Activated CD4-positive, CD25-positive, alpha-beta regulatory T cell treated with anti-CD3 and anti-CD28 coated beads, Interleukin-2, amount 50 U/mL, for 72 hours (primary cell): Measurements from ENCODE around the gene MTHFD1L.
"Not testable (repeated sequence)": the region's sequence is repeated elsewhere in the genome, so short reads cannot be mapped to it uniquely, and the experiment has no call there.

Source experiments
- DNase-seq: peaks from one replicate; pipeline ENCODE4 v3.0.0; 2021

Gene MTHFD1L

DNA sequence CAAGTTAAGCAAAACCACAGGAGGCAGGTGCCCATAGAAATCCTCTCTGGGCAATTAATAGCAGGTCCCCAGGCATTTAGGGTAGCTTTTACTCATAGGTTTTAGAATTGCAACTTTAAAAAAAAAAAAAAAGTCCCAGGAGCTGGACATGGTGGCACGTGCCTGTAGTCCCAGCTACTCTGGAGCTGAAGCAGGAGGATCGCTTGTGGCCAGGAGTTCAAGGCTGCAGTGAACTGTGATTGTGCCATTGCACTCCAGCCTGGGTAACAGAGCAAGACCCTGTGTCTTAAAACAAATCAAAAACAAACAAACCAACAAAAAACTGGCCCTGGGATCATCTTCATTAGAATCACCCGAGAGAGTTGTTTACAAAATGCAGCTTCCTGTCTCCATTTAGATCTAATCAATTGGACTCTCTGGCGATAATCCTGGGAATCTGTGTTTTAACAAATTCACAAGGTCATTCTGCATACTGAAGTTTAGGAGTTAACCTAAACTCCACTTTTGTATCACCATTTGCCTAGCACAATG, 242.5 kb downstream of the MTHFD1L start:
- DNase-seq: no peak

DNA sequence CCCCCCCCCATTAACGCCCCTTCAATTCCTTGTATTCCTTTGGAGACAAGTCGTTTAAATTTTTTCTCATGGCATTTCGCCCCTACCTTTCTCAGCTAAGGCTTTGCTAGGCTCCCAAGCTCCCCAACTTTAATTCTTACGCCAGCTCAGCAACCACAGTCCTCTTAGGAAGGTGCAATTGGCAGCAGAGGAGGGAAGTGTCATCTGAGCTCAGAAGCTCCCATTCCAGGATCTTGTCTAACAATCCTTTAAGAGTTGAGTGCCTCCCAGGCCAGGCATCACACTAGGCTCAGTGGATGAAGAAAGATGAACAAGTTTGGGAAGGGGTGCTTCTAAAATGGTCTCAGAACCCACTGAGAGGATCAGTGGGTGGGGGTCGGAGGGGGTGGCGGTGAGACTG, 243.0 kb downstream of the MTHFD1L start:
- no peak for DNase-seq

DNA sequence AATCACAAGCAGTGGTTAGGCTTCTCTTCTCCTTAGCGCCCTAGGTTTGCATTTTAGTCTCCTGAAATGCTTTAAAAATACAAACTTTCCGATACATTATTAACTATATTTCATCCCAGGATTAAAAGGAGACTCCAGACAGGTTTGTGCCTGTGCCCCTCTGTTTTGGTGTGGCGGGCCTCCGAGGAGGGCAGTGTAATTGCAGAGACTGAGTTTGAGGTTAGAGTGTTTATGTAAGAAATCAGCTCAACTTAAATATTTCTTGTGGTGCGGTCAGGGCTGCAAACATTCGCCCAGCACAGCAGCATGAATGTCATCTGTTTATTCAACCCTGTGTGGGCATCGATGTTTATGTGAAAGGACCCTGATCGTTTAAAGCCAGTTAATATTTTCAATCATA, 243.9 kb downstream of the MTHFD1L start:
- no peak for DNase-seq

DNA sequence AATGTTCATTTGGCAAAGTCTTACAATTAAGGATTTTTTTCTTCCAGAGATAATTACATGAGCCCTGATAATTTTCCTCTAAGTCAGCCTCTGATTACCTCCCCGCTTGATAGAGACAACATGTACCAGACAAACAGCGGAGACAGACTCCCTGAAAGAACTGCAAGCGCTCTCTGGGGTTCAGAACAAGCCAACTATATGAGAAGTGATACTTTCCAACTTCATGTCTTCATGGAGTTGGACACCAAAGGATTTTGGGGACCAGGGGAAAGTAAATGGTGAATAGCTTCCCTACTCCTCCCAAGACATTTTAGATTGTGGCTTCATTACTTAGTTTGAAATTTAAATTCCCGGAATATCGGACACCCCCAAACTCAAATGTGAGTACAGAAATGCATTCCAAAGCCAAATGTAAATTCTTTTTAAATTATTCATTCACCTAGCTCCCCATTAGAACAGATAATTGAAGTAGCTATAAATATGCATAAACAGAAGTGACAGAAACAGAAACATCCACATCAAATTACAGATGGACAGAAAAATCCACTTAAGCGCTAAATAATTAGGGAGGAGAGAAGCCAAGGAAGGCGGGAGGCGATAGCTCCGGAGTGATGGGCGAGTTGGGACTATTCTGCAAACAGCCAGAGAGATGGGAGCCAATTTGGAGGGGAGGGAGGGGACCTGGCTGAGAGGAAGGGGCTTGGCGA, 244.5 kb downstream of the MTHFD1L start:
- DNase-seq: no peak

DNA sequence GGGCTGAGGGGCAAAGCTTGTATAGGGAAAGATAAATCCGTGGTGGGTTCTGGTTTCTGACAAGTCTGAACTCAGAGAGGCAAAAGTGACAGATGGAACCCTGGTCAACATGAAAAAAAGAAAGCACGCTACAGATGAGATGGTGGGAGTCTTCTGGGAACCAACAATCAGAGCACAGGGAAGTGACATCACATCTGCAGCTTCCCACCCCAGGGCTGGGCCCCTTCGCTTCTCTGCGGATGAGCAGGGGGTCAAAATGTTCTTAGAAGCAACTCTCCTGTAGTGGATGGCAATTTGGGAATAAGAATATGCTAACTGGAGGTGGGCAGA, 245.0 kb downstream of the MTHFD1L start:
- no peak for DNase-seq

DNA sequence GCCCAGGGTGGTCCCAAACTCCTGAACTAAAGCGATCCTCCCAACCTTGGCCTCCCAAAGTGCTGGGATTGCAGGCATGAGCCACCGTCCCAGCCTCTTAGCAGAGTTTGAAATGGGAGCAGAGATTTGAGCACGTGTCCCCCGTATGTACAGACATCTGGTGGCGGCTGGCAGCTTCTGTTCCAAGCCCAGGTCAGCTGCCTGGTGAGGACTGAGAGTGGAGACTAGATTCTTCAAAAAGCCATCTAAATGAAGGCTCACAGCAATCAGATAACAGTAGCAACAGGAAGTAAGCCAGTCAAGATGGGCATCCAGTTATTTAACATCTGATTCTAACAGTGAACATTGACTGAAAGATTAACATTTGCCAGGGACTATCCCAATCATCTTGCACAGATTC, 246.2 kb downstream of the MTHFD1L start:
- no peak for DNase-seq

DNA sequence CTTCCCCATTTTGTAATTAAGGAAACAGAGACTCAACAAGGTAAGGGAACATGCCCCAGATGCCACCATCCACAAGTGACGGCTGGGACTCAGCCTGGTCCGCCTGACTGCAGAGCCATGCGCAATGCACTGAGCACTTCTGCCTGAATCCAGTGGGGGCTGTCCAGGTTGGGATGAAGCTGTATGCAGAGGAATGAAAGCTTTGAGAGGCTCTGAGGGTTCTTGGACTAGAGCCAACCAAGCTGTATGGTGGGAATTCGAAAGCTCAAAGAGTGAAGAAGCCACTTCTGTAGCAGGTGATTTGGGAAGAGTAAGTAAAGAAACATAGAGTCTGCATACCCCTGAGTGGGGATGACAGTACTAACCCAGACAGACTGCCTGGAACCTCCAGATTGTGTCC, 246.6 kb downstream of the MTHFD1L start:
- no peak for DNase-seq

DNA sequence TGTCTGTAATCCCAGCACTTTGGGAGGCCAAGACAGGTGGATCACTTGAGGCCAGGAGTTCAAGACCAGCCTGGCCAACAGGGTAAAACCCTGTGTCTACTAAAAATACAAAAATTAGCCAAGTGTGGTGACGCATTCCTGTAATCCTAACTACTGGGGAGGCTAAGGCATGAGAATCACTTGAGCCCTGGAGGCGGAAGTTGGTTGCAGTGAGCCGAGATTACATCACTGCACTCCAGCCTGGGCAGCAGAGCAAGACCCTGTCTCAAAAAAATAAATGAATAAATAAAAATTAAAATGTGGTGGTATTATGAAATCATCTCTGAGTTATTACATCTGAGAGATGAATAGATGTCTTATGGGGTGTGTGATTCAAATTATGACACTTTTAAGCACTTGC, 247.4 kb downstream of the MTHFD1L start:
- DNase-seq: not testable (repeated sequence)

DNA sequence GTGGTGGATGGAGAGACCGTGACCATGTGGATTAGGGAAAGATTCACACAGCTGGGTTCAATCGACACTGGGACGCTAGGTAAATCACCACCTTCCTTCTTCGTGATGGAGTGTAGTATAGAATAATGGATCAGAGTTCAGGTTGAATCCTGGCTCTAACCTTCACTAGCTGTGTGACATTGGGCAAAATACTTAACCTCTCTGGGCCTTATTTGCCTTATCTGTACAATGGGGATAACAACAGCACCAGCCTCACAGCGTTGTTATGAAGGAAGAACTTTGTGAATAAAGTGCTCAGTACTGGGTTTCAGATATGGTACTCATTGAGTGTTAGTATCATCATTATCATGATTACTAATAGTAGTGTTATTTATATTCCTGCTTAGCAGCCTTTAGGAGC, 248.1 kb downstream of the MTHFD1L start:
- DNase-seq: no peak

DNA sequence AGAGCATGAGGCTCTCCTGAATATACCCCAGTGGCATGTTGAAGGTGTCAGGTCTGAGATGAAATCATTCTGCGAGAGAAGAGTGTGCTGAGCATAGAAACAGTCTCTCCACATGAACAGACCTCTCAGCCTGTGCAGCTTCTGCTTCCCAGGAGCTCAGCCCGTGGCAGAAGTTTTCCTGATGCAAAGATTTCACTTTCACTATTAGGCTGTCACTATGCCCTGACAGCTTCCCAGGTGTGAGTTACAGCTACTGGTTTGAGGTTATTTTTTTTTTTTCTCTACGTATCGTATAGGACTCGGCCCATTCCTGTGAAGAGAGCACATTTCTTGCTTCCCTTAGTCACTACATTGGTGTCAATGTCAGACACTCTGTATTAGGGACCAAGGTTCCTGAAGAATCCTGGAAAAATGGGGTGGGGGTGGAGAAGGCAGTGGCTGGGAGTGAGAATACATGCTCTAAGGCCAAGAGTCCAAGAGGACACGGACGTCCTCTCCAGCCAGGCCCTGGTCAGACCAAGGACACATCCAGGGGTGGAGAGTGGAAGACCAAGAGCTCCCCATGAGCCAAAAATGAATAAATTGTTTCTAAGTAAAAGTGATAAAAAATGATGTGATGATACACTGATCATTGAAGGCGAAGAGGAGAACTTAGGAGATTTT, 253.1 kb downstream of the MTHFD1L start:
- no peak for DNase-seq

DNA sequence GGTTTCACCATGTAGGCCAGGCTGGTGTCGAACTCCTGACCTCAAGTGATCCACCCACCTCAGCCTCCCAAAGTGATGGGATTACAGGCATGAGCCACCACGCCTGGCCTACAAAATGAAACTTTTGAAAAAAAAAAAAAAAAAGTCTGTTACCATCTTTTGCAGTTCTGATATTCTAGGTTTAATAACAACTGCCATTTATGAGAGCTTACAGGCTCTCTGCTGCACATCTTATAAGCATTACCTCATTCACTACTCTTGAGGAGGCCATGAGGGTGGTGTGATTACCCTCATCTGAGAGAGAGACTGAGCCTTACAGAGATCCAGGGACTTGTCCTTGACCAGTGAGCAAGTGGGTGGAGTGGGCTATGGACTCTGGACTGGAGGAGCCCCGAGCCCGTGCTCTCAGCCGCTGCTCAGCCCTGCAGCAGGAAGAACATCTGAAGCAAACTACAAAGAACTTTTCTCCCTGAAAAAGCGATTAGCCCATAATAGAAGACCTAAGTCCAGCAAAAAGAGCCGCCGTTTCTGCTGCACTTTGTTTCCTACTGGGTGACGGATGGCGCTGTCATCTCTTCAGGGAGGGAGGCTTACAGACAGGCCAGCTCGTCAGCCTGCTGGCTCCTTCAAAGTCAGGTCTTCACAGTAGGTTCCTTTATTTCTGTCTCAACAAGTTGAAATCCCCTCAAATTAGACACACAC, 254.5 kb downstream of the MTHFD1L start:
- DNase-seq: no peak

DNA sequence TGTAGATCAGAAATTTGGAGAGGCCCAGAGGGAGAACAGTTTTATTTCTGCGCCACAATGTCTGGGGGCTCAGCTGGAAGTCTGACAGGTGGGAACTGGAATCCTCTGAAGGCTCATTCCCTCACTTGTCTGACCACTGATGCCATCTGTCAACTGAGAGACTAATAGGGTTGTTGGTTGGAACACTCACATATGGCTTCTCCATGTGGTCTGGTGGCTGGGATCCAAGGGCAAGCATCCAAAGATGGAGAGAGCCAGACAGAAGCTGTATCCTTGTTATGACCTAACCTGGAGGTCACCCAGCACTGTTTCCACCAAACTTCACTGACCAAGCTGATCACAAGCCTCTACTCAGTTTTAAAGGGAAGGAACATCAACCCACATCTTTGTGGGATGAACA, 256.4 kb downstream of the MTHFD1L start:
- DNase-seq: no peak

DNA sequence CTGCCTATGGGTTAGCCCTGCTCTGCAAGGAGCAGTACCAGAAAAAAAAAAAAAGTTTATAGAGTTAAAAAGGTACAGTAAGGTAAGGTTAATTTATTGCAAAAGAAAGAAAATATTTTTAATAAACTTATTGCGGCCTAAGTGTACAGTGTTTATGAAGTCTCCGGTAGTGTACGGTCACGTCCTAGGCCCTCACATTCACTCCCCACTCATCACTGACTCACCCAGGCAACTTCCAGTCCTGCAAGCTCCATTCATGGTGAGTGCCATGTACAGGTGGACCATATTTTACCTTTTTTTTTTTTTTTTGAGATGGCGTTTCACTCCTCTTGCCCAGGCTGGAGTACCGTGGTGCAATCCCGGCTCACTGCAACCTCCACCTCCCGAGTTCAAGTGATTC, 258.1 kb downstream of the MTHFD1L start:
- DNase-seq: not testable (repeated sequence)

DNA sequence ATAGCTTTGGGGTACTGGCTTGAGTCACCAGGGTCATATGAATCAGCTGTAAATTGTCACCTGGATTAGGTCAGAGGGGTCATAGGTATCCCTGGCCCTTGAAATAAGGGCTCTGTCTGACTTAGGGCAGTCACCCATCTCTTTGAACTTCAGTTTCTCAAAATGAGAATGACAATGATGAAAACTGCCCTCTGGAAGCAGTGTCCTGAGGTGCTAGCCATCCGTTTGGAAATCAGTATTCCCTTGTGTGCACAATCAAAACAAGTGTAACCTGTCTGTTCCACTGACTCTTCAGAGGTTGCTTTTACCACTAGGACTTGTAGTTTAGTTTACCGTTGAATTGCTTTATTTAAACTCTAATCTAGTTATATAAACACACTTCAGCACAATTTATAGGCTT, 259.7 kb downstream of the MTHFD1L start:
- not testable (repeated sequence) for DNase-seq

DNA sequence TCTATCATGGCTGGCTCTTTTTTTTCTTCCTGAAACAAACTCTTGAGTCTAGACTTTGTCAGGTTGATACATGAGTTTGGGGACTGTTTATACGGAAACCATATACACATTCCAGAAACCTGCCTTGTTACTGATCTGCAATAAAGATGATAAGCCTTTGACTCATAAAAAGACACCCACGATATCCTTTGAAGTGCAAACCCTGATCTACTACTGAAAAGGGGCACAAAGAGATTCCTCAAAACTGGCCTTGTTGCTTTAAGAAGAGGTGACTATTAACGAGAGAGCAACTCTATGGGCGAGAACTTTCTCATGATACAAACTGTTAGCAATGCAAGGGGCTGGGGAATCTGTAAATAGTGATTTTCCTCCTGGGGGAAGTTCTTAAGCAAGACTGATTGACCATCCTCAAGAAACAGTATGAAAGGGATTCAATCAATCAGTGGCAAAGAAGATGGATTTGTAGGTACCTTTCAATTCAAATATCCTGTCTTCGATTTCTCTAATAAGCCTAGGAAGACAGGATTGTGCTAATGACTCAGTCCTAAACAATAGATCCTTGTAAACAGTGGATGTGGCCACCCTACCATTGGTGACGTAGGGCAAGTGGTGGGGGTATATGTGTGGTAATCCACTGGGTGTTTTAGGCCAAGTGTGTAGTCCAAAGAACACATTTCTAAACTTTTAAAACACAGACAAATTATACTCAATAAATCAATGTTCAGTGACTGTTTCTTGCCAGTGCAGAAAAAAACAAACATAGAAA, 260.3 kb downstream of the MTHFD1L start:
- DNase-seq: not testable (repeated sequence)

DNA sequence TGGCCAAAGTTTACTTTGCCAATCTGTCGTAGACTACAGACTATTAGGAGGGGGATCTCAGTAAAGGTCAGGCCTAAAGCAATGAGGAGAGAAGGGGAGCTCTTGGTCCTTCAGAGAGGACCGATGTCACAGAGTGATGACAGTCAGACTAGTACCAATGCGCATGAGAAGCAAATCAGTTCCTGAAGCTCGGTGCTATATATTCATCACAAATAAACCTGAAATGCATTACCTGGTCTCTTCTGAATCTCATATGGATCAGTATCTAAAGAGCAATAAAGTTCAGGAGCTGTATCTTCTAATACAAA, 260.9 kb downstream of the MTHFD1L start:
- DNase-seq: not testable (repeated sequence)

DNA sequence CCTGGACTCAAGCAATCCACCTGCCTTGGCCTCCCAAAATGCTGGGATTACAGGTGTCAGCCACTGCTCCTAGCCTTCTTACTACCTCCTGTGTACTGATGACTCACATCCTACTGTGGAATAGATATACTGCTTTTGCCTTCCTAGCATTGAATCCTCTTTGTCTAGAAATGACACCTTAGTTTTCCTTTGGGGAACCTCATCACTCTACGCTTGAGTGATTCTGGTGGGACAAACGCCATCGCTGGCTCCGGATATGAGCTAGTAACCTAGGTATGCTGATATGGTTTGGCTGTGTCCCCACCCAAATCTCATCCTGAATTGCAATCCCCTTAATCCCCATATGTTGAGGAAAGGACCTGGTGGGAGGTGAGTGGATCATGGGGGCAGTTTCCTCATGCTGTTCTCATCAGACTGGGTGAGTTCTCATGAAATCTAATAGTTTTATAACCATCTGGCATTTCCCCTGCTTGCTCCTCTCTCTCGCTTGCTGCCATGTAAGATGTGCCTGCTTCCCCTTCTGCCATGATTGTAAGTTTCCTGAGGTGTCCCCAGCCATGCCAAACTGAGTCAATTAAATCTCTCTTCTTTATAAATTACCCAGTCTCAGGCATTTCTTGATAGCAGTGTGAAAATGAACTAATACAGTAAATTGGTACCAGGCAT, 261.8 kb downstream of the MTHFD1L start:
- not testable (repeated sequence) for DNase-seq

DNA sequence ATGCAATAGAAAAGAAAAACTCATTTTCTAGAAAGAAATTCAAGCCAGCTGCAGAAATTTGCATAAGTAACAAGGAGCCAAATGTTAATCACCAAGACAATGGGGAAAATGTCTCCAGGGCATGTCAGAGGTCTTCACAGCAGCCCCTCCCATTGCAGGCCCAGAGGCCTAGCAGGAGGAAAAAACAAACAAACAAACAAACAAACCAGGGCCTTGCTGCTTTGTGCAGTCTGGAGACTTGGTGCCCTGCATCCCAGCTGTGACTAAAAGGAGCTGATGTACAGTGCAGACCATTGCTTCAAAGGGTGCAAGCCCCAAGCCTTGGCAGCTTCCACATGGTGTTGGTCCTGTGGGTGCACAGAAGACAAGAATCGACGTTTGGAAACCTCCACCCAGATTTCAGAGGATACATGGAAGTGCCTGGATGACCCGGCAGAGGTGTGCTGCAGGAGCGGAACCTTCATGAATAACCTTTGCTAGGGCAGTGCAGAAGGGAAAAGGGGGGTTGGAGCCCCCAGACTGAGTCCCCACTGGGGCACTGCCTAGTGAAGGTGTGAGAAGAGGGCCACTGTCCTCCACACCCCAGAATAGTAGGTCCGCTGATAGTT, 263.4 kb downstream of the MTHFD1L start:
- DNase-seq: no peak

DNA sequence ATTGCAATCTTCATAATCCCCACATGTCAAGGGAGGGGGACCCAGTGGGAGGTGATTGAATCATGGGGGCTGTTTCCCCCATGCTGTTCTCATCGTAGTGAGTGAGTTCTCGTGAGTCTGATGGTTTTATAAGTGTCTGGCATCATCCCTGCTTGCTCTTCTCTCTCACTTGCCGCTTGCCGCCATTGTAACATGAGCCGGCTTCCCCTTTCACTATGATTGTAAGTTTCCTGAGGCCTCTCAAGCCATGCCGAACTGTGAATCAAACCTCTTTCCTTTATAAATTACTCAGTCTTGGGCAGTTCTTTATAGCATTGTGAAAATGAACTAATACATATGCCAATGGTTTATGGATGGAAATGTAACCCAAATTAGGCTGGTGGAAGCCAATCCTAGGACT, 264.8 kb downstream of the MTHFD1L start:
- DNase-seq: no peak

DNA sequence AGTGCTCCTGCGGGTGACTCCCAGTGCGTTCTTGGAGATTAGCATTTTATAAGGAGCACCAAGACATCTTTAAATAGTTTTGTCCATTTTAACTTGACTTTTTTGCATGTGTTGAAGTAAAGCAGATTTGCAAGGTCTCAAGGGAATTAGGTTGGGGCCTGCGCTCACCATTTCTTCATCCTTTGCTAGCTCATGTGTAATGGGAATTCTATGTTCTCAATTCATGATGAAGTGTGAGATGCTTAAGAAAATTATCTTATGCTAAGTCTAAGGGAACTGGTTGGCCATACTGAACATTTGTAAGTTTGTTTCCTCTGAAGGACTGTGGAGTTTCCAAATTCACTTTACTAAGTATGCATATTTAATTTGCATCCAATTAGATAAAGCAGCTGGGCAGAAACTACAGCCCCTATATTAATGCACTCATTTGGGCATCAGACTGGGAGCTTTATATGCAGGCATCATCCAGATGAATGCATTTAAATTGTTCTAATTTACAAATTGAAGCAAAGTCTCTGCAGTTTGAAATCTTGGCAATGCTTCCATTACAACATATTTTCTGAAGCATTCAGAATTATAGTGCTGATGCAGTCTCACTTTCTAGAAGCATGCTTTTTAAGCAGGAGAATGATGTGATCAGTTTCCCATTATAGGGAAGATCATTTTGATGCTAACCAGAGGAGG, 266.0 kb downstream of the MTHFD1L start:
- no peak for DNase-seq

DNA sequence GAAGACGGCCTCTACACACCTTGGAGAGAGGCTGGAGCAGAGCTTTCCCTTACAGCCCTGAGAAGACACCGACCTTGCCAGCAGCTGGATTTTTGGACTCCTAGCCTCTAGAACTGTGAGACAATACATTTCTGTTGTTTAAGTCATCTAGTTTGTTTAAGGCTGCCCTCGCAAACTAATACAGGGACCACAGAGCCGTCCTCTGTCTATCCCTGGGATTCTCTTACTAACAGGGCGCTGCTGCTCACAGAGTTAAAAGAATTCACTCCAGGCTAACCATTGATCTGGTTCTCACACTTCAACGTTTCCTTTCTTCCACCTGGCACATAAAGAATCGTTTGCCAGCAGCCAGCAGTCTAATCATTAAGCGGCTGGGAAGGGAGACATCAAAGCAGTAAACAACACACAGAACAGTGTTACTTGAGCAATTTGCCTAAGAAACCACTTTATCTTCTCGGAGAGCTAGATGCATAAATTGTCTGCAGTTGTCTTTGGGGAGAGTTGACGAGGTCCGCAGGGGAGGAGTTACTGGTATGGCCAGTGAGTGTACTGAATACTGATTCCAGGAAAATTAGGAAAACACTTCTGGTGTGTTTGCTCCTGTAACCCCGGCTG, 270.7 kb downstream of the MTHFD1L start:
- no peak for DNase-seq
